IMR-90 (cell line): ENCODE results near the gene MIER2.

Source experiments
- CEBPB ChIP-seq: IDR thresholded peaks from 2 replicates; pipeline ENCODE4 v1.6.1; 2012; ENCODE audit warnings: low read depth, low read length, improper control_type of control experiment
- CTCF ChIP-seq: conservative IDR thresholded peaks from 2 replicates; pipeline ENCODE4 v1.5.1; 2012; ENCODE audit warnings: mild to moderate bottlenecking, low read depth, low read length, improper control_type of control experiment
- POLR2A ChIP-seq: IDR thresholded peaks from 2 replicates; pipeline ENCODE4 v1.6.1; 2012; ENCODE audit warnings: mild to moderate bottlenecking, low read depth, low read length
- RAD21 ChIP-seq: IDR thresholded peaks from 2 replicates; pipeline ENCODE4 v1.6.1; 2012; ENCODE audit warnings: low read length, improper control_type of control experiment

DNA sequence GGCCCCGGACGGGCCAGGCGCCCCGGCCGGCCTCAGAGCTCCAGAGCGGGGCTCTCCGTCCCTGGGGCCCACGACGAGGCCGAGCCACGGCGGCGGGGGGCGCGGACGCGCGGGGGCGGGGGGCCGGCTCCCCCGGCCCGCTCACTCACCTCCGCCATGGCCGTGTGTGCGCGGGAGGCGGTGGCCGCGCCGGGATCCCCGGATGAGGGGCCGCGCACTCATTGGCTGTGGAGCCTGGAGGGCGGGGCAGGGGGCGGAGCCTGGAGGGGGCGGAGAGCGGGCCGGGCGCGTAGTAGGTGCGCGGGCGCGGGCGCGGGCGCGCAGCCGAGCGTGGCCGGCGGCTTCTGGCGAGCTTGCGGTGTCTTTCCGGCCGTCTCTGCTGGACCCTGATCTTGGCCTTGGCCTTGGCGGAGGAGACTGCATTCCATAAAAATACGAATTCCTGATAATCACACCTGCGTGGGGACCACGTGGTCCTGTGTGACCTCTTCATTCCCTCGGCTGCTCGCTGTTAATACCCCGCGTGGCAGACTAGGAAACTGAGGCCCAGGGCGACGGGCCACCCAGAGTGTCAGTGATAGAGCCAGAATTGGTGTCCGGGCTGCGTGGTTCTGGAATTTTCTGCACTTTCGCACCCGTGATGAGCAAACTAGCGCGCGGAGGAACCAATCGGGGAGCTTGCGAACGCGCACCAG is at the start of gene MIER2:
- TF ChIP-seq CTCF = no peak
- no peak for TF ChIP-seq CEBPB
- no peak for TF ChIP-seq RAD21
- TF ChIP-seq POLR2A = peak; percentile 64
